ENCODE results near the gene KIF12.
"Not testable (repeated sequence)": the region's sequence is repeated elsewhere in the genome, so short reads cannot be mapped to it uniquely, and the experiment has no call there.

KIF12 gene

DNA sequence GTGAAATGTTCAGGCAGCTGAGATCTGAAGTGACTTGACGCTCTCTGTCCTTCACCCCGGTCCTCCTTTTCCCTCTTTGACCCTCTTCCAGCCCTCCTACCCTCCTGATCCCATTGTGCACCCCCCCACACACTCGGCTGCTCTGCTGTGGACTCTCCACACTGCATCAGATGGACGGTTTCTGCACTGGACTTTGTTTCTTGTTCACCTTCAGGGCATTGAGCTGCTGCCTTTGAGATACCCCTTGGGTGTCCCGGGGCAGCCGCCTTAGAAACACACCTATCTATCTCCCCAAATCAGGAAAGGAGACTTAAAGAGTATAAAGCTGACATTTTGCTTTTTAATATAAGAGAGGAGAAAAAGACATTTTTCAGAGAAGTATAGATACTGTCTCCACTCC, 48.4 kb downstream of the KIF12 start:
- Histone ChIP-seq H3K4me1 (ENCODE audit: control insufficient read depth, insufficient read depth, low read length) (no peaks in the 10 kb centered on the region), H3K9ac (ENCODE audit: low read length) (no peak overlapping the region), H3K9me3 (ENCODE audit: control insufficient read depth, low read length) (no peaks in the 10 kb centered on the region), H3K27me3 (ENCODE audit: control insufficient read depth, insufficient read depth, low read length) (no peaks in the 10 kb centered on the region), H3K36me3 (ENCODE audit: control insufficient read depth, insufficient read depth, low read length) (peaks cover 7% of the 10 kb centered on the region), H3K4me3 (ENCODE audit: low read length) (no peak overlapping the region)

DNA sequence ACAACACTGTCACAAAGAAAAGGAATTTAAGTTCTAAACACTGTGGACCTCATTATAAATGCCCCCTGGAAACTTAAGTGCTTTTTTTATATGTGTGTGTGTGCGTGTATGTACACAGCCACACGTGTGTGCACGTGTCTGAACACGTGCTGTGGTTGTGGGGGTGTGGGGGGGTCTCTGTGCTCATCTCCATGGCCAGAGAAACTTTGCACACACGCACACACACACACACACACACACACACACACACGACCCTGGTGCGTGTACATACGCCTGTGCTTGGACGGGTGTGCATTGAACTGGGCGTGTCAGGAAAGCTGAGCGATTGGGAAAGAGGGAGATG, 48.9 kb downstream of the KIF12 start:
- Histone ChIP-seq H3K9ac (ENCODE audit: low read length) (no peak overlapping the region), H3K4me3 (ENCODE audit: low read length) (no peak overlapping the region), H3K4me1 (ENCODE audit: control insufficient read depth, insufficient read depth, low read length) (no peaks in the 10 kb centered on the region), H3K9me3 (ENCODE audit: control insufficient read depth, low read length) (no peaks in the 10 kb centered on the region), H3K36me3 (ENCODE audit: control insufficient read depth, insufficient read depth, low read length) (peaks cover 7% of the 10 kb centered on the region), H3K27me3 (ENCODE audit: control insufficient read depth, insufficient read depth, low read length) (no peaks in the 10 kb centered on the region)

DNA sequence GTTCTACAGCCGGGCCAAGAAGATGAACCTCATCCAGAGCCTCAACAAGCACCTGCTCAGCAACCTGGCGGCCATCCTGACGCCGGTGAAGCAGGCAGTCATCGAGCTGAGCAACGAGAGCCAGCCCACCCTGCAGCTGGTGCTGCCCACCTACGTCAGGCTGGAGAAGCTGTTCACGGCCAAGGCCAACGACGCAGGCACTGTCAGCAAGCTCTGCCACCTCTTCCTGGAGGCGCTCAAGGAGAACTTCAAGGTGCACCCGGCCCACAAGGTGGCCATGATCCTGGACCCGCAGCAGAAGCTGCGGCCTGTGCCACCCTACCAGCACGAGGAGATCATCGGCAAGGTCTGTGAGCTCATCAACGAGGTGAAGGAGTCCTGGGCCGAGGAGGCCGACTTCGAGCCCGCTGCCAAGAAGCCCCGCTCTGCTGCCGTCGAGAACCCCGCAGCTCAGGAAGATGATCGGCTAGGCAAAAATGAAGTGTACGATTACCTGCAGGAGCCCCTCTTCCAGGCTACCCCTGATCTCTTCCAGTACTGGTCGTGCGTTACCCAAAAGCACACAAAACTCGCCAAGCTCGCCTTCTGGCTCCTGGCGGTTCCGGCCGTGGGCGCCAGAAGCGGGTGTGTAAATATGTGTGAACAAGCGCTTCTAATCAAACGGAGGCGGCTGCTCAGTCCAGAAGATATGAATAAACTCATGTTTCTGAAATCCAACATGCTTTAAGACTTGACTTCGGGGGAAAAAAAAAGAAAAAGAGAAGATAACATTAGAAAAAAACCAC, 49.5 kb downstream of the KIF12 start:
- Histone ChIP-seq H3K36me3 (ENCODE audit: control insufficient read depth, insufficient read depth, low read length) (peaks cover 7% of the 10 kb centered on the region), H3K4me1 (ENCODE audit: control insufficient read depth, insufficient read depth, low read length) (no peaks in the 10 kb centered on the region), H3K27me3 (ENCODE audit: control insufficient read depth, insufficient read depth, low read length) (no peaks in the 10 kb centered on the region)

DNA sequence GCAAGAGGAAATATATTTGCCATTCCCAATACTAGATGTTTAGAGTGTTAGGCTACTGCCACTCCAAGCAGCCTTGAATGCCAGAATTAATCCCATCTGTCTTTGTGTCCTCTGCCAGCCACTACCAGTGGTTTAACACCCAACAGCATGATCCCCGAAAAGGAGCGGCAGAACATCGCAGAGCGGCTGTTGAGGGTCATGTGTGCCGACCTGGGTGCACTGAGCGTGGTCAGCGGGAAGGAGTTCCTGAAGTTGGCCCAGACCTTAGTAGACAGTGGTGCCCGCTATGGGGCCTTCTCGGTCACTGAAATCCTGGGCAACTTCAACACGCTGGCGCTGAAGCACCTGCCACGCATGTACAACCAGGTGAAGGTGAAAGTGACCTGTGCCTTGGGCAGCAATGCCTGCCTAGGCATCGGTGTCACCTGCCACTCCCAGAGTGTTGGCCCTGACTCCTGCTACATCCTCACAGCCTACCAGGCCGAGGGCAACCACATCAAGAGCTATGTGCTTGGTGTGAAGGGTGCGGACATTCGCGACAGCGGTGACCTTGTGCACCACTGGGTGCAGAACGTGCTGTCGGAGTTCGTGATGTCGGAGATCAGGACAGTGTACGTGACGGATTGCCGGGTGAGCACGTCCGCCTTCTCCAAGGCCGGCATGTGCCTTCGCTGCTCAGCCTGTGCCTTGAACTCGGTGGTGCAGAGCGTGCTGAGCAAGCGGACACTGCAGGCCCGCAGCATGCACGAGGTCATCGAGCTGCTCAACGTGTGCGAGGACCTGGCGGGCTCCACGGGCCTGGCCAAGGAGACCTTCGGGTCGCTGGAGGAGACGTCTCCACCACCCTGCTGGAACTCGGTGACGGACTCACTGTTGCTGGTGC, 50.3 kb downstream of the KIF12 start:
- H3K4me1 ChIP-seq (ENCODE audit: control insufficient read depth, insufficient read depth, low read length): no peaks in the 10 kb centered on the region
- H3K9me3 ChIP-seq (ENCODE audit: control insufficient read depth, low read length): no peaks in the 10 kb centered on the region
- no peaks in the 10 kb centered on the region for H3K27me3 ChIP-seq (ENCODE audit: control insufficient read depth, insufficient read depth, low read length)
- no peak overlapping the region for H3K4me3 ChIP-seq (ENCODE audit: low read length)
- H3K9ac ChIP-seq (ENCODE audit: low read length): no peak overlapping the region
- H3K36me3 ChIP-seq (ENCODE audit: control insufficient read depth, insufficient read depth, low read length): peaks cover 7% of the 10 kb centered on the region

More for the DNA sequence above, 49.5 kb downstream of the KIF12 start:
- Histone ChIP-seq H3K4me3 (ENCODE audit: low read length) (no peak overlapping the region), H3K9ac (ENCODE audit: low read length) (no peak overlapping the region), H3K9me3 (ENCODE audit: control insufficient read depth, low read length) (no peaks in the 10 kb centered on the region)

DNA sequence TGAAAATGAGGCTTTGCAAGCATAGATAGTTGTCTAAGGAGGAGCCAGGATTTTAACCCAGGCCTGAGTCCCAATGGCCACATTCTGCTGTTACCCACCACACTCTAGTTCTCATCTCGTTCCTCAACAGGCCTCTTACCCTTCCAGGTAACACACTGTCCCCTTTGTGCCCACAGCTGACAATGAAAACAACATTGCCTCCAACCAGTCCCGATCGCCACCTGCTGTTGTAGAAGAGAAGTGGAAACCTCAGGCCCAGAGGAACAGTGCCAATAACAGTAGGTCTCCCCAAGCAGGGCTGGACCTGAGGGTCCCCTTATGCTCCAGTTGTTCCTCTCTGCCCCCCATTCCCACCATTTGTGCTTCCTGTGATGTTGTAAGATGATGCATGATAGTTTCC, 51.4 kb downstream of the KIF12 start:
- H3K36me3 ChIP-seq (ENCODE audit: control insufficient read depth, insufficient read depth, low read length): peaks cover 7% of the 10 kb centered on the region

DNA sequence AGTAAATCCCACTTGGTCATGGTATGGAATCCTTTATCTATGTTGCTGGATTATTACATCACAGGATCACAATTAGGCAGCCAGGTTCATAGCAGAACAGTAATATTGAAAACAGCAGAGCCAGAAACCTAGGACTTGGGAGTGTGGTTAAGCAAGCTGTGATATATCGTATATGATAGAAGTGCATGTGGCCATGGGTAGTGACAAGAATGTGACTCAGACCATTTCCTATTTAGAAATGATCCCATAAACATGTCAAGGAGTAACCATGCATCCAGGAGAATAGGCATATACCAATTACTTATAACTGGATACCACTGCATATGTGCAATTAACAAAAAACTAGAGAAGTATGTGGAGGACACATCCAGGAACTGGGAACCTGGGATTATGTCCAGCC, 52.2 kb downstream of the KIF12 start:
- Histone ChIP-seq H3K9ac (ENCODE audit: low read length) (no peak overlapping the region), H3K4me1 (ENCODE audit: control insufficient read depth, insufficient read depth, low read length) (no peaks in the 10 kb centered on the region), H3K36me3 (ENCODE audit: control insufficient read depth, insufficient read depth, low read length) (peaks cover 7% of the 10 kb centered on the region)

More for the DNA sequence above, 51.4 kb downstream of the KIF12 start:
- H3K9ac ChIP-seq (ENCODE audit: low read length): no peak overlapping the region
- H3K4me3 ChIP-seq (ENCODE audit: low read length): no peak overlapping the region
- no peaks in the 10 kb centered on the region for H3K27me3 ChIP-seq (ENCODE audit: control insufficient read depth, insufficient read depth, low read length)
- H3K9me3 ChIP-seq (ENCODE audit: control insufficient read depth, low read length): no peaks in the 10 kb centered on the region
- H3K4me1 ChIP-seq (ENCODE audit: control insufficient read depth, insufficient read depth, low read length): no peaks in the 10 kb centered on the region

DNA sequence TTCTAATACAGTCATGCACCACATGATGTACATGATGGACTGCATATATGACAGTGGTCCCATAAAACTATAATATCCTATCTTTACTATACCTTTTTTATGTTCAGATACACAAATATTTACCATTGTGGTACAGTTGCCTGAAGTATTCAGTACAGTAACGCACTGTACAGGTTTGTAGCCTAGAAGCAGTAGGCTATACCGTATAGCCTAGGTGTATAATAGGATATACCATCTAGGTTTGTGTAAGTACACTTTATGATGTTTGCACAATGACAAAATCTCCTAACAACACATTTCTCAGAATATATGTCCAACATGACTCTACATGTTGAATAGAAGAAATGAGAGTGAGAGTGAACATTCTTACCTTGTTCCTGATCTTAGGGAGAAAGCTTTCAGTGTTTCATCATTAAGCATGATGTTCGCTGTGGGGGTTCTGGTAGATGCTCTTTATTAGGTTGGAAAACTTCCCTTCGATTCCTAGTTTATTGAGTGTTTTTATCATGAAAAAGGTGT, 52.8 kb downstream of the KIF12 start:
- no peaks in the 10 kb centered on the region for H3K9me3 ChIP-seq (ENCODE audit: control insufficient read depth, low read length)
- H3K9ac ChIP-seq (ENCODE audit: low read length): no peak overlapping the region
- peaks cover 7% of the 10 kb centered on the region for H3K36me3 ChIP-seq (ENCODE audit: control insufficient read depth, insufficient read depth, low read length)
- H3K27me3 ChIP-seq (ENCODE audit: control insufficient read depth, insufficient read depth, low read length): no peaks in the 10 kb centered on the region
- no peak overlapping the region for H3K4me3 ChIP-seq (ENCODE audit: low read length)
- no peaks in the 10 kb centered on the region for H3K4me1 ChIP-seq (ENCODE audit: control insufficient read depth, insufficient read depth, low read length)

More for the DNA sequence above, 52.2 kb downstream of the KIF12 start:
- Histone ChIP-seq H3K4me3 (ENCODE audit: low read length) (no peak overlapping the region), H3K27me3 (ENCODE audit: control insufficient read depth, insufficient read depth, low read length) (no peaks in the 10 kb centered on the region), H3K9me3 (ENCODE audit: control insufficient read depth, low read length) (no peaks in the 10 kb centered on the region)

DNA sequence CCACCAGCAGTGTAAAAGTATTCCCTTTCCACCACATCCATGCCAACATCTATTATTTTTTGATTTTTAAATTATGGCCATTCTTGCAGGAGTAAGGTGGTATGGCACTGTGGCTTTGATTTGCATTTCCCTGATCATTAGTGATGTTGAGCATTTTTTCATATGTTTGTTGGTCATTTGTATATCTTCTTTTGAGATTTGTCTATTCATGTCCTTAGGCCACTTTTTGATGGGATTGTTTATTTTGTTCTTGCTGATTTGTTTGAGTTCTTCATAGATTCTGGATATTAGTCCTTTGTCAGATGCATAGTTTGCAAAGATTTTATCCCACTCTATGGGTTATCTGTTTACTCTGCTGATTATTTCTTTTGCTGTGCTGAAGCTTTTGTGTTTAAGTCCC, 55.4 kb downstream of the KIF12 start:
- H3K9ac ChIP-seq (ENCODE audit: low read length); H3K27me3 ChIP-seq (ENCODE audit: control insufficient read depth, insufficient read depth, low read length); H3K4me1 ChIP-seq (ENCODE audit: control insufficient read depth, insufficient read depth, low read length); H3K9me3 ChIP-seq (ENCODE audit: control insufficient read depth, low read length); H3K36me3 ChIP-seq (ENCODE audit: control insufficient read depth, insufficient read depth, low read length); H3K4me3 ChIP-seq (ENCODE audit: low read length): not testable (repeated sequence)
